Renal cortex interstitium (tissue), 15 donors: ENCODE data around the gene OR2A7. TPM values are rescaled to one million over a fixed set of nuclear protein-coding genes. Genes with fewer than 3 reads are reported as not detected.
"Not testable (repeated sequence)": the region's sequence is repeated elsewhere in the genome, so short reads cannot be mapped to it uniquely, and the experiment has no call there.

ENCODE experiments used
- DNase-seq, 11 donors: peaks; one replicate each; pipeline ENCODE4 v3.0.0-alpha.2; 2013; ENCODE audit warnings: low read depth in 9 of 11, low spot score in 4 of 11; ENCODE audit errors: extremely low read depth in 1 of 11
- long read RNA-seq, 16 experiments: transcript quantifications; one replicate each; lab custom pipeline, GENCODE V29; 2026
- polyA plus RNA-seq, 3 donors: library from polyadenylated mRNA; unstranded; fragments of 120-200 nt; gene quantifications; one replicate each; pipeline ENCODE4 v1.2.1, GENCODE V29; 2013; ENCODE audit not compliant: insufficient read length in 3 of 3

The OR2A7 gene
- polyA plus RNA-seq: 10 to 100 TPM in 2 of 3 donors, 1 to 10 TPM in 1; 3.9 to 12.1 (median 11.6) TPM
- long read RNA-seq, donor 1, partial matches to known transcripts: 0 of 1 reads
- long read RNA-seq, donor 1, other reads (novel, unspliced or antisense): 0 of 1 reads
- long read RNA-seq, donor 2: 0 reads
- long read RNA-seq, donor 3, partial matches to known transcripts: 0 of 3 reads
- long read RNA-seq, donor 3, other reads (novel, unspliced or antisense): 0 of 3 reads
- long read RNA-seq, donor 4, transcript OR2A7-201 (1 exons, 1,116 nt): major isoform, 7 of 7 reads
- long read RNA-seq, donor 4, partial matches to known transcripts: 0 of 7 reads
- long read RNA-seq, donor 4, other reads (novel, unspliced or antisense): 0 of 7 reads
- long read RNA-seq, donor 5: 0 reads
- long read RNA-seq, donor 6, transcript OR2A7-201 (1 exons, 1,116 nt): major isoform, 6 of 6 reads
- long read RNA-seq, donor 6, partial matches to known transcripts: 0 of 6 reads
- long read RNA-seq, donor 6, other reads (novel, unspliced or antisense): 0 of 6 reads
- long read RNA-seq, donor 7, partial matches to known transcripts: 0 of 1 reads
- long read RNA-seq, donor 7, other reads (novel, unspliced or antisense): 0 of 1 reads
- long read RNA-seq, donor 8: 0 reads
- long read RNA-seq, donor 9, partial matches to known transcripts: 0 of 2 reads
- long read RNA-seq, donor 9, other reads (novel, unspliced or antisense): 0 of 2 reads
- long read RNA-seq, donor 10: 0 reads
- long read RNA-seq, donor 11, partial matches to known transcripts: 0 of 1 reads
- long read RNA-seq, donor 11, other reads (novel, unspliced or antisense): 0 of 1 reads
- long read RNA-seq, donor 12: 0 reads
- long read RNA-seq, donor 13: 0 reads
- long read RNA-seq, donor 14, partial matches to known transcripts: 0 of 3 reads
- long read RNA-seq, donor 14, other reads (novel, unspliced or antisense): 0 of 3 reads
- long read RNA-seq, donor 15, partial matches to known transcripts: 0 of 1 reads
- long read RNA-seq, donor 15, other reads (novel, unspliced or antisense): 0 of 1 reads
- long read RNA-seq, donor 16, transcript OR2A7-201 (1 exons, 1,116 nt): major isoform, 11 of 11 reads
- long read RNA-seq, donor 16, partial matches to known transcripts: 0 of 11 reads
- long read RNA-seq, donor 16, other reads (novel, unspliced or antisense): 0 of 11 reads

- not testable (repeated sequence) for DNase-seq
These were observed at the start of gene OR2A7 for GRCh38 chr7:144264692-144265091. Gene OR2A7 (minus strand): TSS chr7:144264792. CDS start chr7:144259628, 5,164 bp downstream.

GRCh38 chr7:144311872-144312469 lies 47.4 kb upstream of the OR2A7 start, which contains the start of gene OR2A1:
Gene OR2A1 (plus strand): TSS chr7:144312419. CDS start chr7:144318125, 5,706 bp downstream.
- DNase-seq: not testable (repeated sequence)

GRCh38 chr7:144311218-144311617 lies 46.6 kb upstream of the OR2A7 start:
- DNase-seq: not testable (repeated sequence)

GRCh38 chr7:144309702-144310101 lies 45.1 kb upstream of the OR2A7 start:
- DNase-seq: not testable (repeated sequence)

GRCh38 chr7:144305156-144305555 lies 40.6 kb upstream of the OR2A7 start:
- not testable (repeated sequence) for DNase-seq

GRCh38 chr7:144303607-144304006 lies 39.0 kb upstream of the OR2A7 start:
- DNase-seq: not testable (repeated sequence)

GRCh38 chr7:144302578-144303303 lies 38.1 kb upstream of the OR2A7 start:
- not testable (repeated sequence) for DNase-seq

- not testable (repeated sequence) for DNase-seq
These were observed 29.4 kb upstream of the OR2A7 start for GRCh38 chr7:144293794-144294499.

GRCh38 chr7:144292384-144293161 lies 28.0 kb upstream of the OR2A7 start:
- not testable (repeated sequence) for DNase-seq

GRCh38 chr7:144291607-144292006 lies 27.0 kb upstream of the OR2A7 start:
- not testable (repeated sequence) for DNase-seq

GRCh38 chr7:144287171-144287784 lies 22.7 kb upstream of the OR2A7 start:
- DNase-seq: not testable (repeated sequence)

- DNase-seq: not testable (repeated sequence)
These were observed 19.1 kb upstream of the OR2A7 start for GRCh38 chr7:144283716-144284115.

- DNase-seq: not testable (repeated sequence)
These were observed 17.9 kb upstream of the OR2A7 start for GRCh38 chr7:144282490-144282889.

- DNase-seq: not testable (repeated sequence)
These were observed 17.4 kb upstream of the OR2A7 start for GRCh38 chr7:144281981-144282380.

GRCh38 chr7:144280010-144280409 lies 15.4 kb upstream of the OR2A7 start:
- not testable (repeated sequence) for DNase-seq

GRCh38 chr7:144275281-144275680 lies 10.7 kb upstream of the OR2A7 start:
- DNase-seq: not testable (repeated sequence)
